ENCODE results near the gene CHRNB2. TPM values are rescaled to one million over a fixed set of nuclear protein-coding genes. Genes with fewer than 3 reads are reported as not detected.

CHRNB2 gene
- total RNA-seq, 4 donors from 2014 or later, result under 0.01 to 0.65 (median 0.19) TPM

- peaks cover 10 to 42% (median 37%) of the 10 kb centered on the region in 4 donors for H3K36me3 ChIP-seq
- TF ChIP-seq EP300 (IDR thresholded peaks at IDR 0.05) (no peak), CTCF (IDR thresholded peaks at IDR 0.05) (no peak), POLR2AphosphoS5 (IDR thresholded peaks at IDR 0.05) (no peak), POLR2A (IDR thresholded peaks at IDR 0.05; ENCODE audit: low read depth) (no peak)
- peak overlapping the region in 1 of 4 donors; percentile 33 for H3K27ac ChIP-seq (replicated peaks in 1 of 4)
- no peaks in the 10 kb centered on the region for H3K27me3 ChIP-seq
- H3K9me3 ChIP-seq, result no peaks in the 10 kb centered on the region
- 59% methylated on average over 2 of the region's 2 CpGs for WGBS
- H3K4me3 ChIP-seq, result no peak overlapping the region
- peaks cover 61 to 89% (median 82%) of the 10 kb centered on the region in 4 donors for H3K4me1 ChIP-seq
- no peak for DNase-seq (ENCODE audit: extremely low spot score)
- intact Hi-C loops (cut with DNase I), result no loop called here
Observed at GRCh38 chr1:154603317-154603716, 35.7 kb downstream of the CHRNB2 start.

- WGBS, result 89% methylated on average over 2 of the region's 2 CpGs
- peaks cover 50 to 82% (median 72%) of the 10 kb centered on the region in 4 donors for H3K4me1 ChIP-seq
Observed at GRCh38 chr1:154605534-154605933, 38.0 kb downstream of the CHRNB2 start.

GRCh38 chr1:154607106-154607608 is 39.6 kb downstream of the CHRNB2 start:
- H3K27me3 ChIP-seq, result no peaks in the 10 kb centered on the region
- WGBS, result 7% methylated on average over 11 of the region's 11 CpGs
- no peak for TF ChIP-seq POLR2A (IDR thresholded peaks at IDR 0.05; ENCODE audit: low read depth)
- TF ChIP-seq EP300 (IDR thresholded peaks at IDR 0.05), result no peak
- TF ChIP-seq POLR2AphosphoS5 (IDR thresholded peaks at IDR 0.05), result no peak
- no peak for TF ChIP-seq CTCF (IDR thresholded peaks at IDR 0.05)
- H3K9me3 ChIP-seq, result no peaks in the 10 kb centered on the region
- peaks cover 0 to 6% (median 3%) of the 10 kb centered on the region in 4 donors for H3K36me3 ChIP-seq
- peak overlapping the region; percentile 94 to 99 (median 96) for H3K27ac ChIP-seq (replicated peaks in 1 of 4)
- intact Hi-C loops (cut with DNase I), result no loop called here
- DNase-seq (ENCODE audit: extremely low spot score), result no peak
- peaks cover 47 to 77% (median 60%) of the 10 kb centered on the region in 4 donors for H3K4me1 ChIP-seq
- peak overlapping the region; percentile 78 to 96 (median 90) for H3K4me3 ChIP-seq

More at GRCh38 chr1:154605534-154605933, 38.0 kb downstream of the CHRNB2 start:
- TF ChIP-seq CTCF (IDR thresholded peaks at IDR 0.05) (no peak), POLR2AphosphoS5 (IDR thresholded peaks at IDR 0.05) (no peak), POLR2A (IDR thresholded peaks at IDR 0.05; ENCODE audit: low read depth) (no peak), EP300 (IDR thresholded peaks at IDR 0.05) (no peak)
- H3K4me3 ChIP-seq, result no peak overlapping the region
- no peak for DNase-seq (ENCODE audit: extremely low spot score)
- no peaks in the 10 kb centered on the region for H3K9me3 ChIP-seq
- no peak overlapping the region for H3K27ac ChIP-seq (replicated peaks in 1 of 4)
- no peaks in the 10 kb centered on the region for H3K27me3 ChIP-seq
- peaks cover 6 to 22% (median 19%) of the 10 kb centered on the region in 4 donors for H3K36me3 ChIP-seq
- intact Hi-C loops (cut with DNase I), result no loop called here

- H3K4me3 ChIP-seq, result peak within 1 kb of the TSS; percentile 78 to 96 (median 90)
- no peak for TF ChIP-seq EP300 (IDR thresholded peaks at IDR 0.05)
- no peak for TF ChIP-seq CTCF (IDR thresholded peaks at IDR 0.05)
- peak; percentile 78 to 86 for TF ChIP-seq POLR2AphosphoS5 (IDR thresholded peaks at IDR 0.05)
- DNase-seq (ENCODE audit: extremely low spot score), result peak; percentile 96
- intact Hi-C loops (cut with DNase I), result no loop called here
- H3K9me3 ChIP-seq, result no peaks in the 10 kb centered on the region
- no peaks in the 10 kb centered on the region for H3K36me3 ChIP-seq
- H3K27ac ChIP-seq (replicated peaks in 1 of 4), result peak within 1 kb of the TSS; percentile 94 to 99 (median 96)
- 1% methylated on average over 30 of the region's 59 CpGs for WGBS
- no peaks in the 10 kb centered on the region for H3K27me3 ChIP-seq
- peaks cover 41 to 70% (median 55%) of the 10 kb centered on the region in 4 donors for H3K4me1 ChIP-seq
Observed at GRCh38 chr1:154607609-154608396, 40.2 kb downstream of the CHRNB2 start, which contains the start of gene ADAR. TSS of gene ADAR (minus strand) at chr1:154608186. CDS start at chr1:154608006, 180 bp downstream.

All from esophagus muscularis mucosa (tissue), 4 donors.